Measurements from ENCODE around the gene ACTR3C.

Gene ACTR3C

GRCh38 chr7:150358988-150359621 lies 35.8 kb upstream of the ACTR3C start:
- no peak for DNase-seq

GRCh38 chr7:150358433-150358832 lies 35.1 kb upstream of the ACTR3C start:
- DNase-seq, result no peak

GRCh38 chr7:150357771-150358427 lies 34.6 kb upstream of the ACTR3C start:
- DNase-seq, result peak; percentile 51 to 62 (median 53)

GRCh38 chr7:150357270-150357669 lies 33.9 kb upstream of the ACTR3C start:
- peak; percentile 62 to 68 (median 63) for DNase-seq

- peak; percentile 37 to 64 (median 54) for DNase-seq
These were observed 33.0 kb upstream of the ACTR3C start for GRCh38 chr7:150356265-150356897.

- DNase-seq, result no peak
These were observed 32.3 kb upstream of the ACTR3C start for GRCh38 chr7:150355666-150356059.

- DNase-seq, result peak; percentile 58 to 75 (median 66)
These were observed 28.3 kb upstream of the ACTR3C start for GRCh38 chr7:150351587-150352194.

GRCh38 chr7:150346922-150347321 lies 23.6 kb upstream of the ACTR3C start:
- DNase-seq, result no peak

GRCh38 chr7:150345012-150345411 lies 21.7 kb upstream of the ACTR3C start:
- DNase-seq, result no peak

GRCh38 chr7:150344299-150344698 lies 21.0 kb upstream of the ACTR3C start:
- no peak for DNase-seq

- DNase-seq, result no peak
These were observed 19.9 kb upstream of the ACTR3C start for GRCh38 chr7:150343225-150343624.

- DNase-seq, result no peak
These were observed 18.7 kb upstream of the ACTR3C start for GRCh38 chr7:150342121-150342408.

- DNase-seq, result no peak
These were observed 18.1 kb upstream of the ACTR3C start, which contains the start of gene RARRES2 for GRCh38 chr7:150341263-150342120. Gene RARRES2 (minus strand): TSS chr7:150341629. CDS start chr7:150340609, 1,020 bp downstream.

GRCh38 chr7:150340875-150341262 lies 17.5 kb upstream of the ACTR3C start:
- DNase-seq, result no peak

- peak in 1 of 3 donors; percentile 41 for DNase-seq
These were observed 16.8 kb upstream of the ACTR3C start for GRCh38 chr7:150340024-150340749.

- DNase-seq, result no peak
These were observed 16.1 kb upstream of the ACTR3C start for GRCh38 chr7:150339409-150339809.

GRCh38 chr7:150338166-150338829 lies 15.0 kb upstream of the ACTR3C start:
- no peak for DNase-seq

- no peak for DNase-seq
These were observed 14.3 kb upstream of the ACTR3C start for GRCh38 chr7:150337659-150338081.

- DNase-seq, result no peak
These were observed 13.8 kb upstream of the ACTR3C start for GRCh38 chr7:150337179-150337578.

- DNase-seq, result no peak
These were observed 13.4 kb upstream of the ACTR3C start for GRCh38 chr7:150336746-150337145.

GRCh38 chr7:150335774-150336112 lies 12.4 kb upstream of the ACTR3C start:
- DNase-seq, result no peak

Data from suppressor macrophage treated with lipopolysaccharide for 1 hour (primary cell).